HEK293 (cell line): ENCODE data around the gene DZIP1.

Source experiments
- CTCF ChIA-PET: fragments of 350-600 bp; formaldehyde crosslinking; extraction: SDS; loops from one replicate; lab custom pipeline; 2021; ENCODE audit warnings: antibody characterized with exemption; lab: Yijun Ruan, JAX
- POLR2A ChIA-PET: fragments of 300-600 bp; formaldehyde crosslinking; extraction: SDS; loops from one replicate; lab custom pipeline; 2020; ENCODE audit warnings: antibody characterized with exemption, inconsistent platforms; lab: Yijun Ruan, JAX
- H3K27ac ChIP-seq: fragments of 200-500 bp; sonication (Bioruptor generic); 2 replicates; pipeline ENCODE4 v1.5.1; 2014; ENCODE audit warnings: low read depth, low read length, control low read depth, inconsistent platforms; ENCODE audit errors: extremely low read depth
- H3K36me3 ChIP-seq, 2 experiments: fragments of 200-500 bp in 1 of 2; sonication (Bioruptor generic) in 1 of 2; 1 replicate in 1 of 2; 2 replicates in 1 of 2; pipeline ENCODE4 v1.5.1; 2014 to 2017; ENCODE audit warnings: inconsistent platforms in 2 of 2, low read length in 2 of 2; ENCODE audit not compliant: control insufficient read depth in 2 of 2, insufficient read depth in 1 of 2
- H3K4me1 ChIP-seq: fragments of 200-500 bp; sonication (Bioruptor generic); 2 replicates; pipeline ENCODE4 v1.5.1; 2014; ENCODE audit warnings: mild to moderate bottlenecking, low read length, inconsistent platforms; ENCODE audit not compliant: control insufficient read depth, insufficient read depth
- H3K4me3 ChIP-seq: 2 replicates; pipeline ENCODE4 v1.5.1; 2011; ENCODE audit warnings: low read depth, mild to moderate bottlenecking, control low read depth, low read length, moderate library complexity
- H3K9me3 ChIP-seq: fragments of 200-500 bp; sonication (Bioruptor generic); 2 replicates; pipeline ENCODE4 v1.5.1; 2014; ENCODE audit warnings: low read depth, low read length, inconsistent platforms; ENCODE audit not compliant: control insufficient read depth, insufficient read depth
- GLI4 ChIP-seq: fragments of 450-650 bp; formaldehyde crosslinking; IDR thresholded peaks from 2 replicates; pipeline ENCODE4 v1.5.1; 2016; ENCODE audit warnings: missing biosample characterization, missing genetic modification characterization
- GLIS2 ChIP-seq: fragments of 450-650 bp; formaldehyde crosslinking; IDR thresholded peaks from 2 replicates; pipeline ENCODE4 v1.5.1; 2016; ENCODE audit warnings: missing biosample characterization, missing genetic modification characterization
- KLF9 ChIP-seq: fragments of 450-650 bp; formaldehyde crosslinking; IDR thresholded peaks from 2 replicates; pipeline ENCODE4 v1.5.1; 2016; ENCODE audit warnings: missing biosample characterization, missing genetic modification characterization, low read depth
- PBX3 ChIP-seq: sonication (generic); formaldehyde crosslinking; IDR thresholded peaks from 2 replicates; pipeline ENCODE4 v1.8.1; 2022; ENCODE audit warnings: mild to moderate bottlenecking, moderate library complexity, missing genetic modification reagents
- PRDM10 ChIP-seq: fragments of 450-650 bp; formaldehyde crosslinking; IDR thresholded peaks from 2 replicates; pipeline ENCODE4 v1.5.1; 2016; ENCODE audit warnings: missing biosample characterization, missing genetic modification characterization
- RBAK ChIP-seq: fragments of 450-650 bp; formaldehyde crosslinking; IDR thresholded peaks from 2 replicates; pipeline ENCODE4 v1.5.1; 2016; ENCODE audit warnings: missing biosample characterization, missing genetic modification characterization
- REPIN1 ChIP-seq: fragments of 450-650 bp; formaldehyde crosslinking; IDR thresholded peaks from 2 replicates; pipeline ENCODE4 v1.5.1; 2017; ENCODE audit warnings: missing biosample characterization, missing genetic modification characterization, low read depth
- SCRT1 ChIP-seq: fragments of 450-650 bp; formaldehyde crosslinking; IDR thresholded peaks from 2 replicates; pipeline ENCODE4 v1.5.1; 2016; ENCODE audit warnings: missing biosample characterization, missing genetic modification characterization, borderline replicate concordance
- SP3 ChIP-seq: fragments of 450-650 bp; formaldehyde crosslinking; IDR thresholded peaks from 2 replicates; pipeline ENCODE4 v1.5.1; 2016; ENCODE audit warnings: missing biosample characterization, missing genetic modification characterization
- SP7 ChIP-seq: fragments of 450-650 bp; formaldehyde crosslinking; IDR thresholded peaks from 2 replicates; pipeline ENCODE4 v1.5.1; 2016; ENCODE audit warnings: missing biosample characterization, missing genetic modification characterization
- ZBTB17 ChIP-seq: fragments of 450-650 bp; formaldehyde crosslinking; IDR thresholded peaks from 2 replicates; pipeline ENCODE4 v1.5.1; 2016; ENCODE audit warnings: missing biosample characterization, missing genetic modification characterization
- ZNF274 ChIP-seq, 2 experiments: fragments of 200-500 bp in 1 of 2; fragments of 450-650 bp in 1 of 2; sonication (Bioruptor generic) in 1 of 2; formaldehyde crosslinking in 1 of 2; IDR thresholded peaks; 2 replicates each; pipeline versions ENCODE4 v1.5.1 to v1.6.1; 2014 to 2016; ENCODE audit warnings: borderline replicate concordance in 1 of 2, inconsistent platforms in 1 of 2, low read length in 1 of 2, missing biosample characterization in 1 of 2, missing genetic modification characterization in 1 of 2
- ZNF37A ChIP-seq: fragments of 450-650 bp; IDR thresholded peaks from 2 replicates; pipeline ENCODE4 v1.5.1; 2018; ENCODE audit warnings: missing biosample characterization, missing genetic modification characterization
- ZNF488 ChIP-seq: fragments of 450-650 bp; formaldehyde crosslinking; IDR thresholded peaks from 2 replicates; pipeline ENCODE4 v1.5.1; 2016; ENCODE audit warnings: missing biosample characterization, missing genetic modification characterization
- ZNF518A ChIP-seq: fragments of 450-650 bp; formaldehyde crosslinking; conservative IDR thresholded peaks from 2 replicates; pipeline ENCODE4 v1.5.1; 2016; ENCODE audit warnings: low read depth, missing biosample characterization, missing genetic modification characterization
- ZNF548 ChIP-seq: fragments of 450-650 bp; formaldehyde crosslinking; IDR thresholded peaks from 2 replicates; pipeline ENCODE4 v1.5.1; 2016; ENCODE audit warnings: missing biosample characterization, missing genetic modification characterization
- ZNF561 ChIP-seq: fragments of 450-650 bp; IDR thresholded peaks from 2 replicates; pipeline ENCODE4 v1.5.1; 2018; ENCODE audit warnings: missing biosample characterization, missing genetic modification characterization, borderline replicate concordance
- ZNF623 ChIP-seq: fragments of 450-650 bp; formaldehyde crosslinking; IDR thresholded peaks from 2 replicates; pipeline ENCODE4 v1.5.1; 2016; ENCODE audit warnings: missing biosample characterization, missing genetic modification characterization
- ZSCAN18 ChIP-seq: fragments of 450-650 bp; formaldehyde crosslinking; IDR thresholded peaks from 2 replicates; pipeline ENCODE4 v1.5.1; 2016; ENCODE audit warnings: missing biosample characterization, missing genetic modification characterization
- ZSCAN5A ChIP-seq: fragments of 450-650 bp; formaldehyde crosslinking; IDR thresholded peaks from 2 replicates; pipeline ENCODE4 v1.5.1; 2016; ENCODE audit warnings: missing biosample characterization, missing genetic modification characterization

DZIP1 gene

GRCh38 chr13:95573221-95573620 is 71.3 kb downstream of the DZIP1 start:
- Histone ChIP-seq H3K4me3 (no peak overlapping the region), H3K27ac (no peak overlapping the region), H3K4me1 (no peaks in the 10 kb centered on the region; the same call in 1 of the 2 replicates), H3K36me3 (peaks cover 0 to 25% of the 10 kb centered on the region in 2 experiments; a peak in 1 of 3 replicates), H3K9me3 (no peaks in the 10 kb centered on the region)
- ChIA-PET CTCF (interaction anchor here (0.9 to 1.8 kb wide), 2 partner anchors 16 to 36 kb away, joined by 3 to 9 read pairs; no protein-coding TSS in a partner anchor), POLR2A (no interaction called here)
- TF ChIP-seq SCRT1 (tag by site-specific recombination) (no peak), PRDM10 (tag by site-specific recombination) (0 out of 2 replicates have a peak, but pooled peaks have one; percentile 15)

GRCh38 chr13:95571941-95572340 is 72.6 kb downstream of the DZIP1 start:
- TF ChIP-seq SP3 (tag by site-specific recombination) (no peak), SP7 (tag by site-specific recombination) (no peak), ZNF548 (no peak), RBAK (tag by site-specific recombination) (no peak), ZSCAN5A (tag by site-specific recombination) (no peak), ZNF623 (no peak), PBX3 (CRISPR knock-in tag) (no peak), KLF9 (tag by site-specific recombination) (no peak), ZSCAN18 (tag by site-specific recombination) (no peak), ZNF488 (tag by site-specific recombination) (no peak), ZNF274 (IDR thresholded peaks at IDR 0.05; ENCODE audit: low read length) (no peak), ZNF274 (tag by site-specific recombination; IDR thresholded peaks at IDR 0.05; ENCODE audit: borderline replicate concordance) (no peak), ZNF518A (tag by site-specific recombination) (no peak), GLIS2 (no peak), ZNF561 (no peak), REPIN1 (tag by site-specific recombination) (no peak), GLI4 (tag by site-specific recombination) (no peak), ZNF37A (no peak), ZBTB17 (tag by site-specific recombination) (no peak)
- Histone ChIP-seq H3K9me3 (no peaks in the 10 kb centered on the region), H3K36me3 (peaks cover 0 to 14% of the 10 kb centered on the region in 2 experiments; a peak in 1 of 3 replicates), H3K4me1 (no peaks in the 10 kb centered on the region; the same call in 1 of the 2 replicates), H3K4me3 (no peak overlapping the region), H3K27ac (no peak overlapping the region)
- CTCF ChIA-PET, result interaction anchor here (1.2 to 1.8 kb wide), 2 partner anchors 35 to 264 kb away, joined by 3 to 9 read pairs; no protein-coding TSS in a partner anchor
- POLR2A ChIA-PET, result interaction anchor here (1.0 kb wide), 1 partner anchor 13 kb away, joined by 3 read pairs; no protein-coding TSS in a partner anchor
